ENCODE results near the gene RWDD1.

DNA sequence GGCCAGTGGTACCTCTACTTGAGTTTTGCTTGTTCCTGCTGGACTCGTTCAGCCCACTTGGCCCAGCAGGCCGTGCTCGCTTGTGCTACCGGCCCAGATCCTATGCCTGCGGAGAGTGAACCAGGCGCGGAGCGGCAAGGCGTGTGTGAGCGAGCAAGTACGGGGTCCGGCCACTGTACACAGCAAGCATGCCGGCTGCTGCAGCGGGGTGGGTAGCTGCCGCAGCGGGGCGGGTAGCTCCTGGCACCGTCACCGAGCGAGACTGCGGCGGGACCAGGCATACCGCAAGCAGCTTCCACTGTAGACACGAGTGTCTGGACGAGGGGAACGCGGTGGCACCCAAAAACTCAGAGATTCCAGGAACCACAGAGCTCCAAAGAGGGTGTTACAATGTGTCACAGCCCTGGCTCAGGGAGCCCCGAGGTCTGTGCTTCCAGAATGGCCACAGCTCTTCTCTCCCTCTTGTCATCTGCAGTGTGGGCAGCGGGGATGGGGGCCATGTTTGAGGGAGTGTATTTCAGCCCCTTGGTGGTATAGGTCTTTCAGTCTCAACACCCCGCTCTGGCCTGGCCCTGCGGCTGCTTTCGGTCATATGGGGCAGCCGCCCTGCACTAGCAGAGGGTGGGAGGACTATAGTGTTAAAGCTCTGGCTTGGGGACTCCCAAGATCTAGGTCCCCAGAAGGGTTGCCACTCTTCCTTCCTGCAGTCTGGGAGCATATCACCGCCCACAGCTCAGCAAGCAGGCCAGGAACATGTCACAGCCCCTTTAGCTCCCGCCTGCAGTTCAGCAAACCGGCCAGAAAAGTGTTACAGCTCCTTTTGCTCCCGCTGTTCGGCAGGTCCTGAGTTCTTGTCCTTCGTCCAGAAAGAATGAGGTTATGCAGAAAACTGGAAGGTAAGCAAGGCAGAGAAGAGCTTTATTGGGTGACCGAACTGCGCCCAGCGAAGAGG lies 6.1 kb upstream of the RWDD1 start:
- TF ChIP-seq CTCF (IDR thresholded peaks at IDR 0.05; ENCODE audit: low read depth, low read length, poor library complexity, severe bottlenecking) = no peak
- TF ChIP-seq EZH2phosphoT487 (IDR thresholded peaks at IDR 0.05; ENCODE audit: borderline replicate concordance, low read length) = no peak
